Activated naive CD8-positive, alpha-beta T cell (primary cell): Measurements from ENCODE around the gene WFDC5.
"Not testable (repeated sequence)": the region's sequence is repeated elsewhere in the genome, so short reads cannot be mapped to it uniquely, and the experiment has no call there.

Source experiments
- H3K27ac Mint-ChIP-seq: one replicate; pipeline ENCODE4 v1.8.0; 2021; ENCODE audit warnings: mixed read lengths
- H3K27me3 Mint-ChIP-seq: one replicate; pipeline ENCODE4 v1.8.0; 2021; ENCODE audit warnings: mixed read lengths
- H3K36me3 Mint-ChIP-seq: one replicate; pipeline ENCODE4 v1.8.0; 2021; ENCODE audit warnings: mixed read lengths
- H3K4me1 Mint-ChIP-seq: one replicate; pipeline ENCODE4 v1.8.0; 2021; ENCODE audit warnings: low read depth, mixed read lengths
- H3K4me3 Mint-ChIP-seq: one replicate; pipeline ENCODE4 v1.8.0; 2021; ENCODE audit warnings: mild to moderate bottlenecking, mixed read lengths
- H3K9me3 Mint-ChIP-seq: one replicate; pipeline ENCODE4 v1.8.0; 2021; ENCODE audit warnings: low read depth, mixed read lengths

The WFDC5 gene

GRCh38 chr20:45114465-45115385, at the start of gene WFDC5:
Gene WFDC5, minus strand, starts transcription at chr20:45115174. Its CDS starts 91 bp downstream, at chr20:45115083.
- Mint-ChIP-seq H3K4me3 (no peak within 1 kb of the TSS), H3K4me1 (peaks cover 2% of the 10 kb centered on the region), H3K36me3 (no peaks in the 10 kb centered on the region), H3K9me3 (no peaks in the 10 kb centered on the region), H3K27ac (no peak within 1 kb of the TSS), H3K27me3 (peaks cover 2% of the 10 kb centered on the region)

GRCh38 chr20:45163083-45163803, 48.3 kb upstream of the WFDC5 start:
- Mint-ChIP-seq H3K36me3 (peaks cover 9% of the 10 kb centered on the region), H3K27me3 (peaks cover 37% of the 10 kb centered on the region), H3K4me1 (no peaks in the 10 kb centered on the region), H3K9me3 (peaks cover 37% of the 10 kb centered on the region), H3K4me3 (no peak overlapping the region), H3K27ac (no peak overlapping the region)

GRCh38 chr20:45157962-45158361, 43.0 kb upstream of the WFDC5 start:
- Mint-ChIP-seq H3K4me1 (no peaks in the 10 kb centered on the region), H3K36me3 (peaks cover 13% of the 10 kb centered on the region), H3K4me3 (no peak overlapping the region), H3K9me3 (peaks cover 28% of the 10 kb centered on the region), H3K27ac (no peak overlapping the region), H3K27me3 (peaks cover 30% of the 10 kb centered on the region)

GRCh38 chr20:45156713-45157112, 41.7 kb upstream of the WFDC5 start:
- Mint-ChIP-seq H3K4me3 (no peak overlapping the region), H3K27me3 (peaks cover 23% of the 10 kb centered on the region), H3K9me3 (peaks cover 19% of the 10 kb centered on the region), H3K4me1 (no peaks in the 10 kb centered on the region), H3K36me3 (peaks cover 10% of the 10 kb centered on the region), H3K27ac (no peak overlapping the region)

- H3K4me3 Mint-ChIP-seq, H3K4me1 Mint-ChIP-seq, H3K36me3 Mint-ChIP-seq, H3K27ac Mint-ChIP-seq: not testable (repeated sequence)
- peaks cover 19% of the 10 kb centered on the region for H3K27me3 Mint-ChIP-seq
- peaks cover 14% of the 10 kb centered on the region for H3K9me3 Mint-ChIP-seq
Measured at GRCh38 chr20:45154794-45155193, 39.8 kb upstream of the WFDC5 start.

GRCh38 chr20:45154183-45154582, 39.2 kb upstream of the WFDC5 start:
- Mint-ChIP-seq H3K9me3 (peaks cover 10% of the 10 kb centered on the region), H3K4me3 (no peak overlapping the region), H3K36me3 (peaks cover 9% of the 10 kb centered on the region), H3K27ac (no peak overlapping the region), H3K27me3 (peaks cover 21% of the 10 kb centered on the region), H3K4me1 (no peaks in the 10 kb centered on the region)

- H3K36me3 Mint-ChIP-seq: peaks cover 5% of the 10 kb centered on the region
- H3K27me3 Mint-ChIP-seq: peaks cover 18% of the 10 kb centered on the region
Measured at GRCh38 chr20:45153752-45154151, 38.8 kb upstream of the WFDC5 start.

GRCh38 chr20:45153147-45153546, 38.2 kb upstream of the WFDC5 start:
- H3K9me3 Mint-ChIP-seq: no peaks in the 10 kb centered on the region
- no peak overlapping the region for H3K27ac Mint-ChIP-seq
- H3K27me3 Mint-ChIP-seq: peaks cover 22% of the 10 kb centered on the region
- peaks cover 3% of the 10 kb centered on the region for H3K36me3 Mint-ChIP-seq
- H3K4me1 Mint-ChIP-seq: no peaks in the 10 kb centered on the region
- no peak overlapping the region for H3K4me3 Mint-ChIP-seq

More at GRCh38 chr20:45153752-45154151, 38.8 kb upstream of the WFDC5 start:
- no peak overlapping the region for H3K27ac Mint-ChIP-seq
- H3K4me1 Mint-ChIP-seq: no peaks in the 10 kb centered on the region
- H3K4me3 Mint-ChIP-seq: no peak overlapping the region
- peaks cover 6% of the 10 kb centered on the region for H3K9me3 Mint-ChIP-seq

- Mint-ChIP-seq H3K36me3 (peaks cover 3% of the 10 kb centered on the region), H3K27ac (no peak overlapping the region), H3K27me3 (peaks cover 24% of the 10 kb centered on the region), H3K9me3 (no peaks in the 10 kb centered on the region), H3K4me3 (no peak overlapping the region), H3K4me1 (no peaks in the 10 kb centered on the region)
Measured at GRCh38 chr20:45152405-45152804, 37.4 kb upstream of the WFDC5 start.

GRCh38 chr20:45149062-45149461, 34.1 kb upstream of the WFDC5 start:
- H3K4me1 Mint-ChIP-seq: no peaks in the 10 kb centered on the region
- H3K36me3 Mint-ChIP-seq: no peaks in the 10 kb centered on the region
- no peak overlapping the region for H3K27ac Mint-ChIP-seq
- no peak overlapping the region for H3K4me3 Mint-ChIP-seq
- H3K27me3 Mint-ChIP-seq: peaks cover 16% of the 10 kb centered on the region
- H3K9me3 Mint-ChIP-seq: no peaks in the 10 kb centered on the region

- Mint-ChIP-seq H3K9me3 (no peaks in the 10 kb centered on the region), H3K27ac (no peak overlapping the region), H3K4me3 (no peak overlapping the region), H3K36me3 (no peaks in the 10 kb centered on the region), H3K4me1 (no peaks in the 10 kb centered on the region), H3K27me3 (peaks cover under 1% of the 10 kb centered on the region)
Measured at GRCh38 chr20:45140836-45141235, 25.9 kb upstream of the WFDC5 start.

- not testable (repeated sequence) for H3K27ac Mint-ChIP-seq, H3K4me1 Mint-ChIP-seq, H3K27me3 Mint-ChIP-seq, H3K4me3 Mint-ChIP-seq, H3K36me3 Mint-ChIP-seq, H3K9me3 Mint-ChIP-seq
Measured at GRCh38 chr20:45139733-45140375, 24.9 kb upstream of the WFDC5 start.

- H3K4me1 Mint-ChIP-seq: no peaks in the 10 kb centered on the region
- no peak overlapping the region for H3K4me3 Mint-ChIP-seq
- H3K27ac Mint-ChIP-seq: no peak overlapping the region
- peaks cover 5% of the 10 kb centered on the region for H3K27me3 Mint-ChIP-seq
- H3K36me3 Mint-ChIP-seq: peaks cover 4% of the 10 kb centered on the region
- H3K9me3 Mint-ChIP-seq: no peaks in the 10 kb centered on the region
Measured at GRCh38 chr20:45138561-45139300, 23.8 kb upstream of the WFDC5 start.

GRCh38 chr20:45136911-45137310, 21.9 kb upstream of the WFDC5 start:
- peaks cover 9% of the 10 kb centered on the region for H3K27me3 Mint-ChIP-seq
- H3K9me3 Mint-ChIP-seq: no peaks in the 10 kb centered on the region
- H3K27ac Mint-ChIP-seq: no peak overlapping the region
- H3K4me1 Mint-ChIP-seq: no peaks in the 10 kb centered on the region
- H3K36me3 Mint-ChIP-seq: peaks cover 4% of the 10 kb centered on the region
- H3K4me3 Mint-ChIP-seq: no peak overlapping the region
